ENCODE measurements around the gene DNAH6.
"Not testable (repeated sequence)": the region's sequence is repeated elsewhere in the genome, so short reads cannot be mapped to it uniquely, and the experiment has no call there.

The DNAH6 gene, protein sequence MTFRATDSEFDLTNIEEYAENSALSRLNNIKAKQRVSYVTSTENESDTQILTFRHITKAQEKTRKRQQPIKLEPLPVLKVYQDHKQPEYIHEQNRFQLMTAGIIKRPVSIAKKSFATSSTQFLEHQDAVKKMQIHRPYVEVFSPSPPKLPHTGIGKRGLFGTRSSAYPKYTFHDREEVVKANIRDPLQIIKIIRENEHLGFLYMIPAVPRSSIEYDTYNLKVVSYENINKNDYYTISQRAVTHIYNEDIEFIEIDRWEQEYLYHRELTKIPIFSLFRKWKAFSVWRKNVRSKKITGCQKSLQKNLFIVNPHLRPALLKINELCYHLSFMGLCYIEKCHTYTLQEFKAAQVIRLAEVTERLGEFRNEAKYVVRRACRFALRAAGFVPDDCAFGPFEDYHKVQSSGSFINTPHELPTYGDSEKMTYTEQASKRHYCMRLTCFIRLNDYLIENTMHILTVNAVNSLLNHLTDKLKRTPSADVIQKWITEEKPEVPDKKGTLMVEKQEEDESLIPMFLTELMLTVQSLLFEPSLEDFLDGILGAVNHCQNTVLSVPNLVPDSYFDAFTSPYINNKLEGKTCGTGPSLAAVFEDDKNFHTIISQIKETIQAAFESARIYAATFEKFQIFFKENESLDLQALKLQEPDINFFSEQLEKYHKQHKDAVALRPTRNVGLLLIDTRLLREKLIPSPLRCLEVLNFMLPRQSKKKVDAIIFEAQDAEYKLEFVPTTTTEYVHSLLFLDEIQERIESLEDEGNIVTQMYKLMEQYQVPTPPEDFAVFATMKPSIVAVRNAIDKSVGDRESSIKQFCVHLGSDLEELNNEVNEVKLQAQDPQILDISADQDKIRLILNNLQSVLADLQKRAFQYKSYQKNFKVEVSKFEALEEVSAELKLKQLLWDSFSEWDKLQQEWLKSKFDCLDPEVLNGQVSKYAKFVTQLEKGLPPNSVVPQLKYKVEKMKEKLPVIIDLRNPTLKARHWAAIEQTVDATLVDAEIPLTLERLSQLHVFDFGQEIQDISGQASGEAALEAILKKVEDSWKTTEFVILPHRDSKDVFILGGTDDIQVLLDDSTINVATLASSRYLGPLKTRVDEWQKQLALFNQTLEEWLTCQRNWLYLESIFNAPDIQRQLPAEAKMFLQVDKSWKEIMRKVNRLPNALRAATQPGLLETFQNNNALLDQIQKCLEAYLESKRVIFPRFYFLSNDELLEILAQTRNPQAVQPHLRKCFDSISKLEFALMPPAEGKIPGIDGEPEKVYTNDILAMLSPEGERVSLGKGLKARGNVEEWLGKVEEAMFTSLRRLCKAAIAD (N-terminal part only)

DNA sequence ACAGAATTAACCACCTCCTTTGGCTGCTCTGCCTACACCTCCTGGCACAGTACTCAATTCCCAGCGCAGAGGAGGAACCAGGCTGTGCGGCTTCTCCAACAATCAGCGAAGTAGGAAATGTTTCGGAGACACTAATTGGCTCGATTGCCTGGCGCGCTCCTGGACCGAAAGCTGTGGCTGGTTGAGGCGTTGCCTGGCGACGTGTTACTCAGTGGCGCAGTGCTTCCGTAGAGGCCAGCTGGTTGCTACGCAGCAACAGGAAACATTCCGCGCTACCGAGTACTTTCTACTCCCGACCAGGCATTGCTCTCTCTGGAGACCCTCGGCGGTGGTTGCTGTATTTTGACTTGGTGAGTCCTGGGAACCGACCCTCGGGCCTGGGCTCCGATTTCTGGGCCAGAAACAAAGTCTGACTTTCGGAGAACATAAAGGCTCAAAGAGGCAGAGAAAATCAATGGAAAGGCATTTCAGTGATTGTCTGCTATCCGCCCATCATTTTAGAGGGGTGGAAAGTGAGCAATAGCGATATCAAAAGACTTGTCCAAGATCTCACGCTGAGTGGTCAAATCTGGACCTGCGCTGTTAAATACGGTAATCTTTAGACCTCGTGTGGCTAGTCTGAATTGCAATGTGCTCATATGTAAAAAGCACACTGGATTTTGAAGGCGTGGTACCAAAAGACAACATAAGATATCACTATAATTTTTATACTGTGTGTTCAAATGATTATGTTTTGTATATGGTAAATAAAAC lies at the start of gene DNAH6:
Gene DNAH6 (plus strand): TSS at position 265 of the 753 bp plus-strand sequence. CDS start 1,329 bp downstream, outside the sequence.
- peaks cover 9% of the 10 kb centered on the region for H3K9me3 Mint-ChIP-seq
- peak within 1 kb of the TSS; percentile 61 for H3K27ac Mint-ChIP-seq
- peaks cover 6% of the 10 kb centered on the region for H3K36me3 Mint-ChIP-seq
- peaks cover 38% of the 10 kb centered on the region for H3K4me1 Mint-ChIP-seq
- peak within 1 kb of the TSS; percentile 92 for H3K4me3 Mint-ChIP-seq
- H3K27me3 Mint-ChIP-seq = no peaks in the 10 kb centered on the region

- Mint-ChIP-seq H3K4me3 (no peak overlapping the region), H3K9me3 (peaks cover 6% of the 10 kb centered on the region), H3K27me3 (no peaks in the 10 kb centered on the region), H3K27ac (no peak overlapping the region), H3K4me1 (no peaks in the 10 kb centered on the region), H3K36me3 (peaks cover 5% of the 10 kb centered on the region)
These were observed 48.9 kb upstream of the DNAH6 start for GRCh38 chr2:84467389-84467788.

DNA sequence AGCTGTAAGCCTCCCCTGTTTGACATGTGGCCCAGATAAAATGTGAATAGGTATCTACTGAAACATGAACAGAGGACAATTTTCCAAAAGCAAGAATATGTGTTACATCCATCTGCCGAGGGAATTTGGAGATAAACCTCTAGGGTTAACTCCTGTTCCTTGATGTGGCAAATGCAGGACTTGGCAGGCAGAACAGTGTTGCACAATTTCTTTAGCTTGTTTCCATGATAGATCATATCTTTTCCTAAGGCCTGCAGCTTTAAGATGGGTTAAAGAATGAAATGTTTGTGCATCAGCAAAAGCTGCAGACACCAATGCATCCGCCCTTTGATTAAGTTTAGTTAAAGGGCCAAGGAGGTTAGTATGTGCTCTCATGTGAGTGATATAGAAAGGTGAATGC lies 43.9 kb upstream of the DNAH6 start:
- peaks cover 10% of the 10 kb centered on the region for H3K36me3 Mint-ChIP-seq
- not testable (repeated sequence) for H3K27ac Mint-ChIP-seq, H3K9me3 Mint-ChIP-seq, H3K4me3 Mint-ChIP-seq, H3K27me3 Mint-ChIP-seq, H3K4me1 Mint-ChIP-seq

DNA sequence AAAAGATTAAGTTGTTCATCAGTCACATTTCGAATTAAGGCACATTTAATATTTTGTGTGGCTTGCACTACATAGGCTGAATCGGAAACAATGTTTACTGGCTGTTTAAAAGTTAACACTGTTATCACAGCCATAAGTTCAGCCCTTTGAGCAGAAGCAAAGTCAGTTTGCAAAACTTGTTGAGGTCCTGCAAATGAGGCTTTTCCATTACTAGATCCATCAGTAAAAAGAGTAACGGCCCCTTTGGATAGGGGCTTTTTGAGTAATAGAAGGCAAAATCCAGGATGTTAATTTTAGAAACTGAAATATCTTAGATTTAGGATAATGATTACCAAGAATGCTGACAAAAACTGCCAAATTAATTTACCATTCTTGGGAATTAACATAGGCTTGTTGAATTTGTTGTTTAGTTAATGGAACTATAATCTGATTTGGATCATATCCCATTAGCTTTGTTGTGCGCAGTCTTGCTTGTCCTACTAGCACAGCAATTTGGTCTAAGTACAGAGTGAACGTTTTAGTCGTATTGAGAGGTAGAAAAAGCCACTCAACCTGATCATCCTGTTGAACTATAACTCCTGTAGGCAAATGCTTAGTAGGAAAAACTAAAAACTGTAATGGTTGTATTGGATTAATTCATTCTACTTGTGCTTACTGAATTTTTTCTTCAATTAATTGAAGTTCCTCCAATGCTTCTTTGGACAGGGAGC lies 43.3 kb upstream of the DNAH6 start:
- Mint-ChIP-seq H3K4me1 (no peaks in the 10 kb centered on the region), H3K4me3 (no peak overlapping the region), H3K36me3 (peaks cover 14% of the 10 kb centered on the region), H3K27ac (no peak overlapping the region), H3K9me3 (no peaks in the 10 kb centered on the region), H3K27me3 (no peaks in the 10 kb centered on the region)

DNA sequence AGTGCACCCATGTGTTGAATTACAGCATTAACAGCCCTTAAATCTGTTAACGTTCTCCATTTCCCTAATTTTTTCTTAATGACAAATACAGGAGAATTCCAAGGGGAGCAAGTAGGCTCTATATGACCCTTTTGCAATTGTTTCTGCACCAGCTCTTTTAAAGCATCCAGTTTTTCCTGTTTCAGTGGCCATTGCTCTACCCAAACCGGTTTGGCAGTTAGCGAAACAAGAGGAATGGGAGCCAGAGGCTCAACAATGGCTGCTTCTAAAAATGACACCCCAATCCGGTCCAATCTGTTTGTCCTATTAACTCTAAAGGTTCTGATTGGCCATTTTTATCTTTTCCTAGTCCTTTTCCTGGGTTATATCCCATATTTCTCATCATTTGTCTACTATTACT lies 42.1 kb upstream of the DNAH6 start:
- Mint-ChIP-seq H3K27ac (no peak overlapping the region), H3K36me3 (peaks cover 11% of the 10 kb centered on the region), H3K4me1 (no peaks in the 10 kb centered on the region), H3K27me3 (no peaks in the 10 kb centered on the region), H3K9me3 (no peaks in the 10 kb centered on the region), H3K4me3 (no peak overlapping the region)

DNA sequence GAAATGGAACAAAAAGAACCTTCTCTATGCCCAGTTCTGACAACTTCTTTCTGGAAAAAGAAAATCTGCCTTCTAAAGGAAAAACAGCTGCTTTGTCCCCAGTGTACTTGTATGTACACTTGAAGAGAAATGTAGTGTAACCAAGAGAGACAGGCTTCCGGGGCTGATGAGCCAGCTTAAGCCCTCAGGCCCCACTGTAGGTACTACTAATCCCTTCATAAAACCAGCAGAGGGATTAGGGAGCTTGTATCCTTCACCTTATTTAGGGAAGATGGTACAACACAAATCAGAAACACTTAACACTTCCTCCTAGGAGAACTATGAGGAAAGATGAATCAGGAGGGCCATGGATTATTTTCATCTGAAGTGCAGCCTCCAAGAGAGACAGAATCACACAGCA lies 38.4 kb upstream of the DNAH6 start:
- Mint-ChIP-seq H3K9me3 (no peaks in the 10 kb centered on the region), H3K36me3 (peaks cover 9% of the 10 kb centered on the region), H3K4me1 (peaks cover 18% of the 10 kb centered on the region), H3K27me3 (no peaks in the 10 kb centered on the region), H3K27ac (no peak overlapping the region), H3K4me3 (no peak overlapping the region)

GRCh38 chr2:84478867-84479266 lies 37.4 kb upstream of the DNAH6 start:
- Mint-ChIP-seq H3K36me3 (peaks cover 9% of the 10 kb centered on the region), H3K27ac (no peak overlapping the region), H3K27me3 (no peaks in the 10 kb centered on the region), H3K4me1 (peaks cover 18% of the 10 kb centered on the region), H3K4me3 (no peak overlapping the region), H3K9me3 (no peaks in the 10 kb centered on the region)

DNA sequence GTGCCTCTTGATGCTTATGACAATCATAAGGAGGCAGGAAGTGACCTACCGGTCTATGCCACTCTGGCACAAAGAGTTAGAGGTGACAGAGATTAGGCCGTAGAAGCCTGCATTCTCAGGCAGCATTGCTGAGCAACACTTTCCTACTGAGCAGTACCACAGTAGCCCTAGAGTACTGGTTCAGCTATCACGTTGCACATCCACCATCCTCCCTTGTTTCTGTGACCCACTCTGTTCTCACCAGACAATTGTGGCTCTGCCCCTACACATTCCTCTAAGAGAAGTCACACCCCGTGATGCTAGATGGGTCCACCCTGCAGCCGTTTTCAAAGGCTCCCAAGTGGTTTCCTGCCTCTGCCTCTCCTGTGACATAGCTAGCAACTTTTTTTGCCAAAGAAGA lies 34.6 kb upstream of the DNAH6 start:
- Mint-ChIP-seq H3K36me3 (peaks cover 7% of the 10 kb centered on the region), H3K27ac (peak overlapping the region; percentile 61), H3K4me3 (peak overlapping the region; percentile 39), H3K27me3 (no peaks in the 10 kb centered on the region), H3K4me1 (peaks cover 18% of the 10 kb centered on the region), H3K9me3 (no peaks in the 10 kb centered on the region)

DNA sequence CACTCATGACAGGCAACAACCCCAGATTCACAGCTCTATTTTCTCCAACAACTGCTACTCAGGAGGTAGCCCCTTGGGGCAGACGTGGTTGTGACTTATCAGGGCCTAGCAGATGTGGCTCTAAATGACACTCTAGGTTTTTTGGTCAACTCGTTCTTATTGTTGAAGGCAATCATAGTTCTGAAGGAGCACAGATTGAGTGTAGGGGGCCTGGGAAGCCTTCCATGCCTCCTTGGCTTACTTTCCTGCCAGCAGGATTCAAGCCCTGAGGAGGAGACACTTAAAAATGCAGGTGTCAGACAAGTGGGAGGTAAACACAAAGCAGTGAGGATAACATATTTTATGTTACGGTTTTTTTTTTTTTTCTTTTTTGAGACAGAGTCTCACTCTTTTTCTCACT lies 33.7 kb upstream of the DNAH6 start:
- Mint-ChIP-seq H3K4me1 (peaks cover 18% of the 10 kb centered on the region), H3K27me3 (no peaks in the 10 kb centered on the region), H3K4me3 (no peak overlapping the region), H3K9me3 (no peaks in the 10 kb centered on the region), H3K27ac (no peak overlapping the region), H3K36me3 (peaks cover 2% of the 10 kb centered on the region)

DNA sequence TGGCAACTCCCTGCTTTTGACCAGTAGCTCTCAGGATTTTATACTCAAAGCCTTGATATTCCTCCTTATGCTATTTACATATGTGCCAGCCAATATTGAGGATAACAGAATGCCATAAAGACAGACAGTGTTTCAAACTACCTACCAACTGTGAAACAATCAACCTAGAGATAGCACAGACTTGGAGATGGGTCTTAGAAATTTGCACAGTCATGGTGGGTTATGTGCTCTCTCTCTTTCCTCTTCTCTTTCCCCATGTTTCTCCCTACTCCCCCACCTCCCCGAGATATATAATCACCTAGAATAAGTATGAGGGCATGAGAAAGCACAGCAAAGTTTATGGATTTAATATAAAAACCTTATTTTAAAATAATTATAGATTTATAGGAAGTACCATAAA lies 33.0 kb upstream of the DNAH6 start:
- Mint-ChIP-seq H3K27me3 (no peaks in the 10 kb centered on the region), H3K27ac (no peak overlapping the region), H3K36me3 (no peaks in the 10 kb centered on the region), H3K9me3 (no peaks in the 10 kb centered on the region), H3K4me3 (no peak overlapping the region), H3K4me1 (peaks cover 18% of the 10 kb centered on the region)

- Mint-ChIP-seq H3K27me3 (no peaks in the 10 kb centered on the region), H3K9me3 (no peaks in the 10 kb centered on the region), H3K27ac (no peak overlapping the region), H3K4me3 (no peak overlapping the region), H3K36me3 (peaks cover 1% of the 10 kb centered on the region), H3K4me1 (peaks cover 14% of the 10 kb centered on the region)
These were observed 29.7 kb upstream of the DNAH6 start for GRCh38 chr2:84486441-84487115.

GRCh38 chr2:84487298-84487996 lies 28.9 kb upstream of the DNAH6 start:
- no peak overlapping the region for H3K27ac Mint-ChIP-seq
- no peak overlapping the region for H3K4me3 Mint-ChIP-seq
- H3K27me3 Mint-ChIP-seq = no peaks in the 10 kb centered on the region
- no peaks in the 10 kb centered on the region for H3K9me3 Mint-ChIP-seq
- peaks cover 6% of the 10 kb centered on the region for H3K4me1 Mint-ChIP-seq
- peaks cover 1% of the 10 kb centered on the region for H3K36me3 Mint-ChIP-seq

DNA sequence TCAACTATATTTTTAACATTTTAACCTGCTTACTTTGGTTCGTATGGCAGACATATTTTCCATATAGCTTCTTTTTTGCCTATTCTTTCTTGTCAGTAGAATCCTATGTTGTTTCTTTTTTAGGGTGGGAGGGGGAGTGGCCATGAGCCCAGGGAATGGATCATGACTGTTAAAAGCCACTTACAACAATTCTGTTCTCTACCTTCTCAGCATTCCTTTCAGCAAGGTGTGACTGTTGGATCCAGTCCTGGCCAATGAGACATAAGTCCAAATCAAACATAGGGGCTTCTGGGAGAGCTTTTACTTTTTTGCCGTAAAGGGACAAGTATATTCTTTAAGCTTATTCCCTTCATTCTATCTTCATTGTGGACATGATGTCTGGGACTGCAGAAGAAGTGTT lies 25.0 kb upstream of the DNAH6 start:
- Mint-ChIP-seq H3K4me1 (peaks cover 11% of the 10 kb centered on the region), H3K9me3 (no peaks in the 10 kb centered on the region), H3K4me3 (no peak overlapping the region), H3K36me3 (peaks cover 1% of the 10 kb centered on the region), H3K27me3 (no peaks in the 10 kb centered on the region), H3K27ac (no peak overlapping the region)

Data from activated naive CD4-positive, alpha-beta T cell treated with anti-CD3 and anti-CD28 coated beads, Interleukin-2, amount 50 U/mL, for 24 hours (primary cell).